ENCODE results near the gene SH3BP1.

DNA sequence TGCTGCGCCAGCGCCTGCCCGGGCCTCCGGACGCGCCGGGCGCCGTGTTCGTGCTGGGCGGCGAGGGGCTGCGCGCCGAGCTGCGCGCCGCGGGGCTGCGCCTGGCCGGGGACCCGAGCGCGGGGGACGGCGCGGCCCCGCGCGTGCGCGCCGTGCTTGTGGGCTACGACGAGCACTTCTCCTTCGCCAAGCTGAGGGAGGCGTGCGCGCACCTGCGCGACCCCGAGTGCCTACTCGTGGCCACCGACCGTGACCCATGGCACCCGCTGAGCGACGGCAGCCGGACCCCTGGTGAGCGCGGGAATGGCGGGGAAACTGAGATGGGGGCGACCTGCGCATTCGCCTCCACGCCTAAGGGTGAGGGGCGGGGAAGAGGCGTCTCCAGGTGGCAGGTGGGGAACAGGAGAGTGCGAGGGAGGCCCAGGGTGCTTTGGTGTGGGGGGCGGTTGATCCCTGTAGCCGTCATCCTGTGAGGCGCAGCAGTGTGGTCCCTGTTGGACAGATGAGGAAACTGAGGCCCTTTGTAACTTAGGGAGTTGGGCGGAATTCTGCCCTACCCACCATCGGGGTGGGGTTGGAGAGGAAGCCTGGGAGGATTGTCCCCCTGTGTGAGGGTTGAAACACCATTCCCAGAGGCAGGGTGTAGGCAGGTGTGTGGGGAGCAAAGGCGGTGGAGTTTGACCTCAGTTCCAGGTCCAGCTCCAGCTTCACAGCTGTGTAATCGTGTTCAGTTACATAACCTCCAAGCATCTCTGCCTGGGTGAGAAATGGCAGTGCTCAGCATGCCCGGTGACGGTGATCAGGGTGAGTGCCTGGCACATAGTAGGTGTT lies 19.8 kb downstream of the SH3BP1 start:
- TF ChIP-seq CTCF (IDR thresholded peaks at IDR 0.05) (no peak), ZFX (IDR thresholded peaks at IDR 0.05; ENCODE audit: borderline replicate concordance) (no peak)

Measured in 22Rv1 (cell line).